HG03558 (cell line): Measurements from ENCODE around the gene DICER1.
"Not testable (repeated sequence)": the region's sequence is repeated elsewhere in the genome, so short reads cannot be mapped to it uniquely, and the experiment has no call there.

Source experiments
- ATAC-seq: cut with Tn5 transposase; IDR thresholded peaks from one replicate; pipeline ENCODE4 v1.9.1; 2021; ENCODE audit warnings: moderate number of reproducible peaks; ENCODE audit not compliant: unreplicated experiment; ENCODE audit errors: extremely low read depth

Gene DICER1

DNA sequence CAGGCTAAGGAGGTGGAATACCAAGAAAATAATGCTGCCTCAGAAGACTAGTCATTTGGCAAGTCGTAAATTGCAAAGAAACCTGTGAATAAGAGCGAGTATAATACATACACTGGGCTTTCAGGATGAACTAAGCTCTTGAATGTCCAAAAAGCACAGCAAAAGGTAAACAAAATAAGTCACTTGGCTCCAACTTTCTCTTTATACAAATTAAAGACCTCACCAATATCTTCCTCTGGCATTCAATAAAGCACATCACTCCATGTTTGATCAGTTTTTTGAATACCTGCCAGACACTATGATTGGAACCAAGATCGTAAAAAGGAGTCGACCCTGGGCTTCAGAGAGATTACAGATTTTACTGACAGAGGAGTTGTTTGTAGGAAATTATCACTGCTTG lies 3.5 kb downstream of the DICER1 start:
- no peak for ATAC-seq

DNA sequence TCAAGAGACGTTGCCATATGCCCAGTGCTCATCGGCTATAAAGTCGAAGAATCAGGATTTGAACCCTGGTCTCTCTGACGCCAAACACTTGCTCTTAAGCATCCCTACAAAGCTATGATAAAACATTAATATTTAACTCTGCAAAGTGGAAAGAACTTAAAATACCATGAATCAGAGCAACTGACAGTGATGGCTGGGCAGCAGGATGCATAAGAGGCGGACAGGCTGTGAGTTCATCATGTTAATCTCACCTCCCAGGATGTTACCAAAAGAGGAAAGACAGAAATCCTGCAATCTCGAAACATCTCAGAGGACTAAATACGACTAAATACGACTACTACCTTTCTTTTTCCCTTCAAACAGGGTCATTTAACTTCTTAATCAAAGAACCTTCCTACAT lies 5.8 kb downstream of the DICER1 start:
- ATAC-seq, result no peak

DNA sequence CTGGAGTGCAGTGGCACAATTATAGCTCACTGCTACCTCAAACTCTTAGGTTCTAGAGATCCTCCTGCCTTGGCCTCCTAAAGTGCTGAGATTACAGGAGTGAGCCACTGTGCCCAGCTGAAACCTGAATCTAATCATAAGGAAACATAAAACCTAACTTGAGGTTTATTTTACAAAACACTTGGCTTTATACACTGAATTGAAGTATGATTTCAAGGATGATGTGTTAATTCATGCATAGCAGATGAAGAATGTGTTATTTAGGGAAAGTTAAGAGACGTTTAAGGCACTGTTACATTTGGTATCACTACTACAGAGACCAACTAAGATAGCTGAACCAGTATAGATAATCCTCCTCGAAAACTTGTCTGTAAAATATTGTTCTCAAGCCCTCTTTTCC lies 6.4 kb downstream of the DICER1 start:
- ATAC-seq, result no peak

DNA sequence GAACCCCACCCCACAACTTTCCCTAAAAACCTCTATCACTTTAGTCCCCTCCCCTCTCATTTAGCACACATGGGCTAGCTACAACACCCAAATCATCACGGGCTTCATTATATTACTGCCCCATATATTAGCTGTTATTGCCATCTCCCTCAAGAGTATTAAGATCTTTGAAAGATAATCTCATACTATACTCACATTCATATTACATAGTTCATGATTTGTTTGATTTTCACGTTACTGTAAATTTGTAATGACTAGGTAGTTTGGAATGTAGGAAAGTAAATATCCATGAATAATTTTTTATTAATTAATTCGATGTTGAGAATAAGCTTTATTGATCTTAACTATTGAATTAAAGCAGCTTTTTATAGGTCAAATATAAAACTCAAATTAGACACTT lies 7.9 kb downstream of the DICER1 start:
- no peak for ATAC-seq

DNA sequence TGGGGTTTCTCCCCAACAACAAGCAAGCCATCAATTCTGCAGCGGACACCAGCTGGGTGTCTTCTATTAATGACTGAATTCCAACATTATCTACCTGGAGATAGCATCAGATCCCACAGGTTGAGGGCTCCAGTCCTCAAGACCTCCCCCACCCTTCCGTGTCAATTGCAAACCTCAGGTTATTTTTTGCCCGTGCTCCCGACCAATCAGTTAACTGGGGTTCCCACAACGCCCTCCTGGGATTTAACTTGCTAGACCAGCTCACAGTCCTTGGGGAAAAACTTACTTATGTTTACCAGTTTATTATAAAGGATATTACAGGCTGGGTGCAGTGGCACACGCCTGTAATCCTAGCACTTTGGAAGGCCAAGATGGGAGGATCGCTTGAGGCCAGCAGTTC lies 9.7 kb downstream of the DICER1 start:
- ATAC-seq, result no peak

DNA sequence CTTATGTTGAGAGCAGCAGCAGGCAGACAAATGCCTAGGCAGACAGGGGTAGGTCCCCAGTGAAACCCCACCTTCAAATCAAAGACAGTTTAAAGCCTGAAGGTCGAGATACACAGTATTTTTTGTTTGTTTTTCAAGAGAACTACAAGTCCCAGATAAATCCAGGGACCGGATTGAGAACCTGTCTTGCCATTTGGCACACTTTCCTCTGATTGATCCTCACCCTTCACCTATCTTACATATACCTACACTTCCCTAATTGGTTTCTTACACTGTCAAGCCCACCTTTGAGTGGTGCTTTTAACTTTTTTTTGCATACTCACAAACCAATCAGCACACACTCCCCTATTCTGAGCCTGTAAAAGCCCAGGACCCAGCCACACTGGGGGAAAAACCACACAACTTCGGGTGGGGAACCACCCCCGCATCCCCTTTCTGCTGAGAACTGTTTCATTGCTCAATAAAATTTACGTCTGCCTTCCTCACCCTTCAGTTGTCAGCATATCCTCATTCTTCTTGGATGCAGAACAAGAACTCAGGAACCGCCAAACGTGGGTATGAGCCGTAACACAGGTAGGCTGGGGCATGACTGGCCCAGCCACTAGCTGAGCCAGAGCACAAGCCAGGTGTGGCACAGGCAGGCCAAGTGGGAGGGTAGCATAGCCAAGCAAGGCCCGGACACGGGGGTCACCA lies 11.1 kb downstream of the DICER1 start:
- ATAC-seq, result no peak

DNA sequence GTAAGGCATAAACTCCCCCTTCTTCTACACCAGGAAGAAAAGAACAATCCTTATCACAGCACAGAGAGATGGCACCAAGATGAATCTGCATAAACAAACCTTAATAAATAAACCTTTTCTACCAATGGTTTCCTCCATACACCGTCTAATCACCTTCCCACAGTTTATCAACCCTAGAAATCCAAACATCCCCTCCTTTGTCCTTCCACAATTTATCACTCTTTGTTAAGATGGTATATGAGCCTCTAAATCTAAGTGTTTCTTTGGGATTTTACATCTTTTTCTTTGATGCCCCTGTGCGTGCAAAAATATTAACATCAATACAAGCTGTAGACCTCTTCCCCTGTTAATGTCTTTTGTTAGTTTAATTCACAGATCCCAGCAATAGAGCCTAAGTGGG lies 12.5 kb downstream of the DICER1 start:
- no peak for ATAC-seq

DNA sequence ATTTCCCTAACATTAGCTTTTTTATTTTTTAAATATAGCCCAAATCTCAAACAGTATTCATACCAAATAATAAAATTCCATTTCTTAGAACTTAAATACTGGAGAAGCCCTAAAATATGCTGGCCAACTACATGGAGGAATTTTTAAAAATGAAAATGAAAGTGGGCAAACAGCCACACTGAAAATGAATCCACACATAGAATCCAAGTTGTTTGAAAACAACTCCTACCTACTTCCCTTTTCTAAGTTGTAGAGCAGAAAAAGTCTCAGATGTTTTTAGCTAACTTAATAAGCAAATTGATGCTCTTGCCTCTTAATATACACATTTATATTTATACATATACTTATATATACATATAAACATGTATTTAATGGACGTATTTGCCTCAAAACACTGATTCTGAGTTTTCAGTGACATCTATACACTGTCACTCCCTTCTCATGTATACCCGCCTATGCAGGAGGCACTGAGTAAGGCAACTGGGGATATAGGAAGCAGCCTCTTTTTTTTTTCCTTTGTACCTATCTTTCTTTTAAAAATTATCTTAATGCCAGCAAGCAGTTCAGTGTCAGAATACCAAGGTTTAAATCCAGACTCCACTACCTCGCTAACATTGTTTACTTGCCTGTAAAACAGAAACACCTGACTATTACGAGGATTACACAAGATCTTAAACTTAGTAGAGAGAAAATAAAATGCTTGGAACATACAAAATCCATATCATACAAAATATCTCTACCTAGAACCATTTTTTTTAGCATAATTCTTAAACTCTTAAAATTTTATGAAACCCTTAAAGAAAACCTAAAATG lies 13.3 kb downstream of the DICER1 start:
- ATAC-seq, result no peak

DNA sequence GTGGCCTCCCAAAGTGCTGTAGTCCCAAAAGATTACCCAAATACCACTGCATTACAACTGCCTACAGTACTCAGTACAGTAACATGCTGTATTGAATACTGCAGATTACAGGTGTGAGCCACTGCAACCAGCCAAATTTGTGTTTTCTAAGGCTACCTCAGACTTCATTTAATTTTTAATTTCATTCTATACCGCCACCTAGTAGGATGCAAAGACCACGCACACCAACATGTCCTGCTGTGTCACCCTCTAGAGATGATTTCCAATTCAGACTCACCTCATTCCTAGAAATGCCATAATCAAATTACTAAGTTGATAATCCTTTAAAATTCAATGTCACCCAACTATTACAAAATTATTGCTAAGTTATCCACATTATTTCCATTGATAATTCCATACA lies 15.1 kb downstream of the DICER1 start:
- no peak for ATAC-seq

DNA sequence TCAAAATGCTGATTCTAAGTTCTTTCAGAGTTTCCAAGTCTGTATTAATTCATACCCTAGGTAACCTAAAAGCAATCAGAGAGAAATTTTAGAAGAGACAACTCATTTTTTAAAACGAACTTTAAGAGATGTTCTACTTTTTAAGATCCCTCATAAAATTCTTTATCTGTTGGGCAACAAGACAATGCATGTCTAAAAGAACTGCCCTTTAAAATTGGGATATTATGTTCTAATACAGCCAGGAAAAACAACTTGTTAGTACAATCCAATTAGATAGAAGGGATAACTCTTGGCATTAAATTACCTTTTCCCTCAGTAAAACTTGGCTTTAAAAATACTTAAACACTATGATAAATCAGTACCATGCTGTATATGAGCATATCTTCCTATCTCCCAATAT lies 15.6 kb downstream of the DICER1 start:
- no peak for ATAC-seq

DNA sequence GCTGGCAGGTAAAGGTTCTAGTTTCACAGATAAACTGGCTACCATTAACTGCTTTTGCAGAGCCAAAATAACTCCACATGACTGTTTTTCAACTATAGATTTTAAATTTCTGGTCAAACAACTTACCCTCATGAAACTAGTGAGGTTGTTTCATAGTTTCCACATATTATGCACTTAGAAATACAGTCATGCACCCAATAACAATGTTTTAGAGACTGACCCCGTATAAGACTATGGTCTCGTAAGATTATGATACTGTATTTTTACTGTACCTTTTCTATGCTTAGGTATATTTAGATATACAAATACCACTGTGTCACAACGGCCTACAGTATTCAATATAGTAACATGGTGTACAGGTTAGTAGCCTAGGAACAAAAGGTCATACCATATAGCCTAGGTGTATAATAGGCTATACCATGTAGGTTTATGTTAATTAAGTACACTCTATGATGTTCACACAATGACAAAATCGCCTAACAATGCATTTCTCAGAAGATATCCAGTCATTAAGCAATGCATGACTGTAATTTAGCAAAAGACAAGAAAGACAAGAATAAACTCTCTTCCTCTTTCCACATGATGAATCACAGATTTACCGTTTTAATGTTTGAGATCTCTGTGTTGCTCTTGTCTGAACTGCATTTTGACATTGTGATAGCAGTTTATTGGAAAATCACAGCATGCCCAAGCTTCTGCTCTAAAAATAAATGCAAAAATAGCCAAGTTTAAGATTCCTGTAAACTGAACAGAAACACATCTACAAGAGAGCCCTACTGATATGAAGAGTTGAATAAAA lies 17.1 kb downstream of the DICER1 start:
- ATAC-seq, result no peak

DNA sequence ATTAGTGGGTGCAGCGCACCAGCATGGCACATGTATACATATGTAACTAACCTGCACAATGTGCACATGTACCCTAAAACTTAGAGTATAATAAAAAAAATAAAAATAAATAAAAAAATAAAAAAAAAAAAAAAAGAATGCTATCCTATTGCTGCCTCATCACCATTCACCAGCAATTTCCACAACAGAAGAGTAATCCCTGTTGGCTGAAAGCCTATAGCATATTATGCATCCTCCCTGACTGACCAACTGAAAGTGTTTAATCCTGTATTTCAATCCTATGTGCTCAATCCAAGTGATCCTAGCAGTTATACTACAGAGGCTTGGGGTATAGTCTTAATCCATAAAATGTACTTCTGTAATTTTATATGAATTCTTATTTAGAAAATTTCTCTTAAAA lies 18.5 kb downstream of the DICER1 start:
- no peak for ATAC-seq

DNA sequence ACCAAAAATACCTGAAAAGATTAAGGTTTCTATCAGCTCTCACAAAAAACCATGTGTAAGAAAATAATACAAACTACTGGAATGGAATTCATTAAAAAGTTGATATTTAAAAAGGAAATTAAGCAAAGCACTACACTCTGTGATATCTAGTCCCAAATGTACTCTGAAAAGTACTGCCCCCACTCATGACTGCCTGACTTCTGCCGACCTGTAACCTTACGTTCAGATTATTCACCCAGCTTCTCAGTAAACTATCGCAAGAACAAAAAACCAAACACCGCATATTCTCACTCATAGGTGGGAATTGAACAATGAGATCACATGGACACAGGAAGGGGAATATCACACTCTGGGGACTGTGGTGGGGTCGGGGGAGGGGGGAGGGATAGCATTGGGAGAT lies 18.9 kb downstream of the DICER1 start:
- not testable (repeated sequence) for ATAC-seq

DNA sequence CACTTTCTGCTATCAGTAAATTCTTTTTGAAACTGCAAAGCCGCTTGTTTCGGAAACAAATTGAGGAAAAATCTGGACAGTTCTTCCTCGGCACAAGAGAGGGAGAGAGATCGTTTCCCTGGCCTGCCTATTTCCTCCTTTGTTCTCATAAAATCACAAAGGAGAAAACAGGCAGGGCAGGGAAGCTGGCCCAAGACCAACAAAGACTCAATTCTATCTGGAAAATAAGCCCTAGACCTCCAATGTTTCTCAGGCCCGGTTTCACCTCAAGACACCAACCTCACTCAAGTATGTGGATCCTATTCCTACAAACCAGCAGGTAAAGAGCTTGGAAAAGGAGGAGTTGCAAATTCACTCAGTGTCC lies 19.5 kb downstream of the DICER1 start:
- ATAC-seq, result no peak

DNA sequence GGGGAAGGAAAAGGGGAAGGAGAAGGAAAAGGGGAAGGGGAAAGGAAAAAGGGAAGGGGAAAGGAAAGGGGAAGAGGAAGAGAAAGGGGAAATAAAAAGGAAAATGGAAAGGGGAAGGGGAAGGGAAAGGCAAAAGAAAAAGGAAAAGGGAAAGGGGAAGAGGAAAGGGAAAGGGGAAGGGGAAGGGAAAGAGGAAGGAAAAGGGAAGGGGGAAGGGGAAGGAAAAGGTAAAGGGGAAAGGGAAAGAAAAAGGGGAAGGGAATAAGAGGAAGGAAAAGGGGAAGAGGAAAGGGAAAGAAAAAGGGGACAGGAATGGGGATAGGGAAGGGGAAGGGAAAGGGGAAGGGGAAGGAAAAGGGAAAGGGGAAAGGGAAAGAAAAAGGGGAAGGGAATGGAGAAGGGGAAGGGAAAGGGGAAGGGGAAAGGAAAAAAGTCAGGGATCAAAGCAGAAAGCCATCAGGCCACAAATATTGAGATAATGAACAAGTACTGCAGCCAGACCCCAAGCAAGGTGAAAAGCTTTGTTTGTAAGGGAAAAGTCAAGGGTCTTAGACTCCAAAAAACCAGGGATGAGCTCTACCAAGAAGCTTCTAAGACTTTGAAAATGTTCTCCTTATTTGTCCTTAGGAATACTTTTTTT lies 20.0 kb downstream of the DICER1 start:
- no peak for ATAC-seq

DNA sequence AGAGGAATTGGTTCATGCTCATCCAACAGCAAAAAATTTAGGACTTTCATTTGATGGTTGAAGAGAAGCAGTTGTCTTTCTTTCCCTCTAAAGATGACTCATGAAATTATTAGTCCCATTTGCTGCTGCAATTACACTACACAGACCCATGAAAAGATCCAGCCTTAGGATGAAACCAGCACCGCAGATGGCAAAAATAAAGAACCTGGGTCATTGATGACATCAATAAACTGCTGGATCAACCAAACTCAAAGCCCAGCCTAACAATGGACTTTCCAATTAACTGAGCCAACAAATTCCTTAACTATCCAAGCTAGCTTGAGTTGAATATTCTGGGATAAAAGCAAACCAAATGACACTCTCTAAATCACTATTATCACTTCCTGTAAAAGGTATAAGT lies 20.7 kb downstream of the DICER1 start:
- no peak for ATAC-seq

DNA sequence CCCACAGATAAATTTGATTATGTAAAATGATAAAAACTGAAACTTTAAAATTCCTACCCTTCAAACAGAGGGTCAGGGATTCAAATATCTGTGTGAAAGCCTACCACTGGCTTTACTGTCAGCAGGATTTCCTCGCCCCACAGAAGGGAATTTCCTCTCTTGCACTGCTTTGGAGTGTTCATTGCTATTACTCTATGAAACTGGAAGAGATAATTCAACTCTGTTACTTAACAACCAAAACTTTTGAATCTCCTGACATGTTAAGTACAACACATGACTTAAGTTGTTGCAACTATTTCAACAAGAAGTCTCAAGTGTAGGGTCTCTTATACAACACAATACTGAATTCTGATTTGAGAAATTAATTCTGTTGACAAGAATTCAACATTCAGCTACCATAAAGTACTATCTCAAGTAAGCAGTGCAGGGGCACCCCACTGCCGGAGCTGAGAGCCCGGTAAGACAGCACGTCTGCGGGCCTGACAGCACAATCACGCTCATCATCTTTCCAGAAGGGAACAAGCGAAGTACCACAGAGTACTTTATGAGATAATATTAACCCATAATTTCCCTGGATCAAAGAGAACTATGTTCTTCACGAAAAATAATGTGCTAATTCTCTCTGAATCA lies 22.9 kb downstream of the DICER1 start:
- no peak for ATAC-seq

DNA sequence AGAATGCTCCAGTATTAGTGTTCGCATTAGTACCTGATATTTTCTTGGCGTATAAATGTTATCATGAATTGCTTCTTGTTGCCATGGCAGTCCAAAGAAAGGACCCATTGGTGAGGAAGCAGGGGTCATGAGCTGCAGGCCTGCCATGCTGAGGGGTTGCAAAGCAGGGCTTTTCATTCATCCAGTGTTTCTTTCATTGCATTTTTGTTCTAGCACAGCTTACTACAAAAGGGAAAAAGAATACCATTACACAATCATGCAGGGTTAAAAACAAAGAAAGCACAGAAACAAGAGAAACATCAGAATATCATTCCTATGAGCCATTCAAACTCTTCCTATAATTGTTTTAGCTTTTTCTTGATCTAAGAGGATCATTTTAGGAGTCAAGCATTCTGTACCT lies 24.0 kb downstream of the DICER1 start:
- ATAC-seq, result no peak

DNA sequence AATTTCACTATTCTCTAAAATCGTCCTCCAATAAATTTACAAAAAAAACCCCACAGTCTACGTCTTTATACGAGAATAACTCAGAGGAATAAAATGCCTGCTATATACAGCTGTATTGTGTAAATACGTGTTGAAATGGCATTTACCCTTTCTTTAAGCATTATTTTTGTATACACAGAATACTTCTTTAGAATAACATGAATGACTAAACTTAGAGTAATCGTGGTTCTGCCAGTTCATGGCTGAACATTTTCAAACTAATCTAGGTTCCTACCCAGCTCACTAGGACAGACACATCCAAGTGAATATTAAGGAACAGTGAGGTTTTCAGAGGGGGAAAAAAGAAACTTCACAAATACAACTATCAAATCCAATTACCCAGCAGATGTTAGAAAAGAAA lies 24.6 kb downstream of the DICER1 start:
- ATAC-seq, result no peak

DNA sequence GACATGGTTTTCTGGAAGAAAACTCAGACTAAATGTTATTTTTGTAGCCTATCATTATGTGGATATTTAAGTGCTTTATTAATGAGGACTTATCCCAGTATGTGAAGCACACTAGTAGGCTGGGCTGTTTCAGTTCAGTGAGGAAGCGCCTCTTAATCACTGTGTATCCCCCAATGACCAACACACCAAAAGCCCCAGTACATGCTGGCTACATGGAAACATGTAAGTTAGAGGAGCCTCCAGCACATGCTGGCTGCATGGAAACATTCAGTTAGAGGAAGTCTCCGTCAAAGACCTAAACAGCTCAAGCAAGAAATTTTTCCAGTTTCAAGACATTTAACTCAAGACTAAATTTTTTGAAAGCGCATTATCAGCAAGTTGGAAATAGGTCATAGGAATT lies 26.8 kb downstream of the DICER1 start:
- no peak for ATAC-seq
